H1 (cell line): ENCODE results near the gene POMT2. TPM values are rescaled to one million over a fixed set of nuclear protein-coding genes. Genes with fewer than 3 reads are reported as not detected.

Experiments
- CHD2 ChIP-seq: IDR thresholded peaks from 2 replicates; pipeline ENCODE4 v1.6.1; 2012; ENCODE audit warnings: low read length, improper control_type of control experiment
- GTF2F1 ChIP-seq: IDR thresholded peaks from 2 replicates; pipeline ENCODE4 v1.6.1; 2012; ENCODE audit warnings: low read depth, low read length, improper control_type of control experiment, borderline replicate concordance
- HDAC2 ChIP-seq, 2 experiments: fragments of 300-600 bp in 1 of 2; sonication (generic) in 1 of 2; IDR thresholded peaks; 2 replicates each; pipeline ENCODE4 v1.6.1; 2011 to 2012; ENCODE audit warnings: low read depth in 2 of 2, low read length in 2 of 2, mild to moderate bottlenecking in 2 of 2, moderate library complexity in 2 of 2, borderline replicate concordance in 1 of 2, inconsistent platforms in 1 of 2
- RNF2 ChIP-seq: fragments of 200-900, 300-1000 bp; sonication (generic); IDR thresholded peaks from 2 replicates; pipeline ENCODE4 v1.7.1; 2016; ENCODE audit warnings: borderline replicate concordance, low read depth, mild to moderate bottlenecking, antibody characterized with exemption, low read length; ENCODE audit not compliant: poor library complexity, severe bottlenecking; ENCODE audit errors: missing control alignments
- TCF12 ChIP-seq: IDR thresholded peaks from 2 replicates; pipeline ENCODE4 v1.6.1; 2011; ENCODE audit warnings: low read depth, mild to moderate bottlenecking, low read length
- polyA plus RNA-seq, 7 experiments: library from polyadenylated mRNA; depleted of rRNA in 3 of 7; stranded (reverse) in 5 of 7; unstranded in 2 of 7; fragments of >200 nt in 5 of 7; fragments of 200-250 nt in 2 of 7; gene quantifications; 1 replicate in 5 of 7; 2 replicates in 1 of 7; 4 replicates in 1 of 7; pipeline versions ENCODE4 v1.2.1 to v1.2.3, GENCODE V29; 2011 to 2013; ENCODE audit warnings: missing spikeins in 2 of 7, mixed read lengths in 2 of 7
- total RNA-seq: library from RNA; stranded (reverse); fragmentation: NEBNext Ultra II Directional; extraction: Animal tissue kit (Norgen Biotek cat#: 25700); gene quantifications from 2 replicates; pipeline ENCODE4 v1.2.1, GENCODE V29; 2021
- TF ChIP-seq, protein P1 (sequence below): fragments of 300-600 bp; sonication (generic); IDR thresholded peaks from 2 replicates; pipeline ENCODE4 v1.7.1; 2012; ENCODE audit warnings: low read length, moderate library complexity, mild to moderate bottlenecking, inconsistent platforms; ENCODE audit not compliant: insufficient replicate concordance
- TF ChIP-seq, protein P2 (sequence below): IDR thresholded peaks from 2 replicates; pipeline ENCODE4 v1.6.1; 2011; ENCODE audit warnings: low read length, improper control_type of control experiment

Gene POMT2
- total and polyA plus RNA-seq, 2 of the 8 experiments (the other 6 are each of a cell fraction or from before 2014, with no cell fraction given), result 20.8 to 44.9 TPM

GRCh38 chr14:77265187-77265515 lies 55.5 kb downstream of the POMT2 start (continued):
- TF ChIP-seq, protein P1, sequence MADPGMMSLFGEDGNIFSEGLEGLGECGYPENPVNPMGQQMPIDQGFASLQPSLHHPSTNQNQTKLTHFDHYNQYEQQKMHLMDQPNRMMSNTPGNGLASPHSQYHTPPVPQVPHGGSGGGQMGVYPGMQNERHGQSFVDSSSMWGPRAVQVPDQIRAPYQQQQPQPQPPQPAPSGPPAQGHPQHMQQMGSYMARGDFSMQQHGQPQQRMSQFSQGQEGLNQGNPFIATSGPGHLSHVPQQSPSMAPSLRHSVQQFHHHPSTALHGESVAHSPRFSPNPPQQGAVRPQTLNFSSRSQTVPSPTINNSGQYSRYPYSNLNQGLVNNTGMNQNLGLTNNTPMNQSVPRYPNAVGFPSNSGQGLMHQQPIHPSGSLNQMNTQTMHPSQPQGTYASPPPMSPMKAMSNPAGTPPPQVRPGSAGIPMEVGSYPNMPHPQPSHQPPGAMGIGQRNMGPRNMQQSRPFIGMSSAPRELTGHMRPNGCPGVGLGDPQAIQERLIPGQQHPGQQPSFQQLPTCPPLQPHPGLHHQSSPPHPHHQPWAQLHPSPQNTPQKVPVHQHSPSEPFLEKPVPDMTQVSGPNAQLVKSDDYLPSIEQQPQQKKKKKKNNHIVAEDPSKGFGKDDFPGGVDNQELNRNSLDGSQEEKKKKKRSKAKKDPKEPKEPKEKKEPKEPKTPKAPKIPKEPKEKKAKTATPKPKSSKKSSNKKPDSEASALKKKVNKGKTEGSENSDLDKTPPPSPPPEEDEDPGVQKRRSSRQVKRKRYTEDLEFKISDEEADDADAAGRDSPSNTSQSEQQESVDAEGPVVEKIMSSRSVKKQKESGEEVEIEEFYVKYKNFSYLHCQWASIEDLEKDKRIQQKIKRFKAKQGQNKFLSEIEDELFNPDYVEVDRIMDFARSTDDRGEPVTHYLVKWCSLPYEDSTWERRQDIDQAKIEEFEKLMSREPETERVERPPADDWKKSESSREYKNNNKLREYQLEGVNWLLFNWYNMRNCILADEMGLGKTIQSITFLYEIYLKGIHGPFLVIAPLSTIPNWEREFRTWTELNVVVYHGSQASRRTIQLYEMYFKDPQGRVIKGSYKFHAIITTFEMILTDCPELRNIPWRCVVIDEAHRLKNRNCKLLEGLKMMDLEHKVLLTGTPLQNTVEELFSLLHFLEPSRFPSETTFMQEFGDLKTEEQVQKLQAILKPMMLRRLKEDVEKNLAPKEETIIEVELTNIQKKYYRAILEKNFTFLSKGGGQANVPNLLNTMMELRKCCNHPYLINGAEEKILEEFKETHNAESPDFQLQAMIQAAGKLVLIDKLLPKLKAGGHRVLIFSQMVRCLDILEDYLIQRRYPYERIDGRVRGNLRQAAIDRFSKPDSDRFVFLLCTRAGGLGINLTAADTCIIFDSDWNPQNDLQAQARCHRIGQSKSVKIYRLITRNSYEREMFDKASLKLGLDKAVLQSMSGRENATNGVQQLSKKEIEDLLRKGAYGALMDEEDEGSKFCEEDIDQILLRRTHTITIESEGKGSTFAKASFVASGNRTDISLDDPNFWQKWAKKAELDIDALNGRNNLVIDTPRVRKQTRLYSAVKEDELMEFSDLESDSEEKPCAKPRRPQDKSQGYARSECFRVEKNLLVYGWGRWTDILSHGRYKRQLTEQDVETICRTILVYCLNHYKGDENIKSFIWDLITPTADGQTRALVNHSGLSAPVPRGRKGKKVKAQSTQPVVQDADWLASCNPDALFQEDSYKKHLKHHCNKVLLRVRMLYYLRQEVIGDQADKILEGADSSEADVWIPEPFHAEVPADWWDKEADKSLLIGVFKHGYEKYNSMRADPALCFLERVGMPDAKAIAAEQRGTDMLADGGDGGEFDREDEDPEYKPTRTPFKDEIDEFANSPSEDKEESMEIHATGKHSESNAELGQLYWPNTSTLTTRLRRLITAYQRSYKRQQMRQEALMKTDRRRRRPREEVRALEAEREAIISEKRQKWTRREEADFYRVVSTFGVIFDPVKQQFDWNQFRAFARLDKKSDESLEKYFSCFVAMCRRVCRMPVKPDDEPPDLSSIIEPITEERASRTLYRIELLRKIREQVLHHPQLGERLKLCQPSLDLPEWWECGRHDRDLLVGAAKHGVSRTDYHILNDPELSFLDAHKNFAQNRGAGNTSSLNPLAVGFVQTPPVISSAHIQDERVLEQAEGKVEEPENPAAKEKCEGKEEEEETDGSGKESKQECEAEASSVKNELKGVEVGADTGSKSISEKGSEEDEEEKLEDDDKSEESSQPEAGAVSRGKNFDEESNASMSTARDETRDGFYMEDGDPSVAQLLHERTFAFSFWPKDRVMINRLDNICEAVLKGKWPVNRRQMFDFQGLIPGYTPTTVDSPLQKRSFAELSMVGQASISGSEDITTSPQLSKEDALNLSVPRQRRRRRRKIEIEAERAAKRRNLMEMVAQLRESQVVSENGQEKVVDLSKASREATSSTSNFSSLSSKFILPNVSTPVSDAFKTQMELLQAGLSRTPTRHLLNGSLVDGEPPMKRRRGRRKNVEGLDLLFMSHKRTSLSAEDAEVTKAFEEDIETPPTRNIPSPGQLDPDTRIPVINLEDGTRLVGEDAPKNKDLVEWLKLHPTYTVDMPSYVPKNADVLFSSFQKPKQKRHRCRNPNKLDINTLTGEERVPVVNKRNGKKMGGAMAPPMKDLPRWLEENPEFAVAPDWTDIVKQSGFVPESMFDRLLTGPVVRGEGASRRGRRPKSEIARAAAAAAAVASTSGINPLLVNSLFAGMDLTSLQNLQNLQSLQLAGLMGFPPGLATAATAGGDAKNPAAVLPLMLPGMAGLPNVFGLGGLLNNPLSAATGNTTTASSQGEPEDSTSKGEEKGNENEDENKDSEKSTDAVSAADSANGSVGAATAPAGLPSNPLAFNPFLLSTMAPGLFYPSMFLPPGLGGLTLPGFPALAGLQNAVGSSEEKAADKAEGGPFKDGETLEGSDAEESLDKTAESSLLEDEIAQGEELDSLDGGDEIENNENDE, result no peak
- TF ChIP-seq TCF12 (no peak), CHD2 (no peak), GTF2F1 (no peak), RNF2 (no peak), HDAC2 (IDR thresholded peaks at IDR 0.05; ENCODE audit: borderline replicate concordance in 1 of 2, low read depth in 2 of 2, low read length in 2 of 2) (no peak)
- TF ChIP-seq, protein P2, sequence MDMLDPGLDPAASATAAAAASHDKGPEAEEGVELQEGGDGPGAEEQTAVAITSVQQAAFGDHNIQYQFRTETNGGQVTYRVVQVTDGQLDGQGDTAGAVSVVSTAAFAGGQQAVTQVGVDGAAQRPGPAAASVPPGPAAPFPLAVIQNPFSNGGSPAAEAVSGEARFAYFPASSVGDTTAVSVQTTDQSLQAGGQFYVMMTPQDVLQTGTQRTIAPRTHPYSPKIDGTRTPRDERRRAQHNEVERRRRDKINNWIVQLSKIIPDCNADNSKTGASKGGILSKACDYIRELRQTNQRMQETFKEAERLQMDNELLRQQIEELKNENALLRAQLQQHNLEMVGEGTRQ, result no peak
